Stimulated activated CD8-positive, alpha-beta memory T cell treated with anti-CD3 and anti-CD28 coated beads, Interleukin-12 subunit alpha, Interleukin-12 subunit beta, amount 100 ng/mL, for 24 hours (primary cell): Measurements from ENCODE around the gene CACNB4.
"Not testable (repeated sequence)": the region's sequence is repeated elsewhere in the genome, so short reads cannot be mapped to it uniquely, and the experiment has no call there.

Source experiments
- DNase-seq: peaks from one replicate; pipeline ENCODE4 v3.0.0-alpha.2; 2020; ENCODE audit errors: extremely low read depth

CACNB4 gene

DNA sequence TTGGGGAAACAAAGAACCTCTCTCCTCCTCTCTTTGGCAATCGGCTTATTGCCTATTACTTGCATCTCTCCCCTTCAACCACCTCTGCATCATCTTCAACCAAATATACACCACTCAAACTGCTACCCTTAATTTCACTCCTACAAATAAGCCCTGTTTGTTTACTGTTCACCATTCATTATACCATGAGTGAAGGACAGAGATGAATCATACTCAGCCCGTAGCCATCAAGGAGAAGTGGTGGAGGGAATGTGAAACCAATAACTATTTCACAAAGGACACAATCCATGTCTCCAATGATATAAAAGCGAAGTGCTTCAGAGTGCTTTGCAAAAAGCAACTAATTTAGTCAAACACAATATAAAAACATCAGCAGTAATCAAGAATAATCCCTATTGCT, 76.8 kb downstream of the CACNB4 start:
- DNase-seq: no peak

DNA sequence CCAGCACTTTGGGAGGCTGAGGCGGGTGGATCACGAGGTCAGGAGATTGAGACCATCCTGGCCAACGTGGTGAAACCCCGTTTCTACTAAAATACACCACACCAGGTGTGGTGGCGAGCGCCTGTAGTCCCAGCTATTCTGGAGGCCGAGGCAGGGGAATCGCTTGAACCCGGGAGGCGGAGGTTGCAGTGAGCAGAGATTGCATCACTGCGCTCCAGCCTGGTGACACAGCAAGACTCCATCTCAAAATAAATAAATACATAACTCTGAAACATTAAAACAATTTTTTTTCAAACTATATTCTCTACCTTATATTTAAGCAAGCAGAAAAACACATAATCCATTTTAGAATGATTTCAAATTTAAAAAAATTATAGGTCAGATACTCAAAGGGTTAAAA, 77.8 kb downstream of the CACNB4 start:
- DNase-seq: not testable (repeated sequence)

DNA sequence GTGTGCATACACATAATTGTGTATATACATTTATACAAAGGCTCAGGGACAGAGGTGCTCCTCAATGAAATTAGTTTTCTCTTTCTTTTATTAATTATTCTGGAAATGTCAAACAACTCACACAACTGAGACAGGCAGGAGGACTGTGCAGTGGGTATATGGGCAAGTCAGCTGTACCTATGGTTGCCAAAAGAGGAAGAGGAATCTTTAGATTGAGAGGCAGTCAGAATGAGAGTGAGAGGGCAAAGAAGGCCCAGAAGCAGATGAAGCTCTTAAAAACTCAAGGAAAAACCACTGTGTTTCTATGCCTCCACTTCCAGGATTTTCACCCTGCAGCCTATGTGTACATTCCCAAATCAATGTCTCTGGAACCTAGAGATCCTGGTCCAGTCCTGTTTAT, 79.1 kb downstream of the CACNB4 start:
- no peak for DNase-seq

DNA sequence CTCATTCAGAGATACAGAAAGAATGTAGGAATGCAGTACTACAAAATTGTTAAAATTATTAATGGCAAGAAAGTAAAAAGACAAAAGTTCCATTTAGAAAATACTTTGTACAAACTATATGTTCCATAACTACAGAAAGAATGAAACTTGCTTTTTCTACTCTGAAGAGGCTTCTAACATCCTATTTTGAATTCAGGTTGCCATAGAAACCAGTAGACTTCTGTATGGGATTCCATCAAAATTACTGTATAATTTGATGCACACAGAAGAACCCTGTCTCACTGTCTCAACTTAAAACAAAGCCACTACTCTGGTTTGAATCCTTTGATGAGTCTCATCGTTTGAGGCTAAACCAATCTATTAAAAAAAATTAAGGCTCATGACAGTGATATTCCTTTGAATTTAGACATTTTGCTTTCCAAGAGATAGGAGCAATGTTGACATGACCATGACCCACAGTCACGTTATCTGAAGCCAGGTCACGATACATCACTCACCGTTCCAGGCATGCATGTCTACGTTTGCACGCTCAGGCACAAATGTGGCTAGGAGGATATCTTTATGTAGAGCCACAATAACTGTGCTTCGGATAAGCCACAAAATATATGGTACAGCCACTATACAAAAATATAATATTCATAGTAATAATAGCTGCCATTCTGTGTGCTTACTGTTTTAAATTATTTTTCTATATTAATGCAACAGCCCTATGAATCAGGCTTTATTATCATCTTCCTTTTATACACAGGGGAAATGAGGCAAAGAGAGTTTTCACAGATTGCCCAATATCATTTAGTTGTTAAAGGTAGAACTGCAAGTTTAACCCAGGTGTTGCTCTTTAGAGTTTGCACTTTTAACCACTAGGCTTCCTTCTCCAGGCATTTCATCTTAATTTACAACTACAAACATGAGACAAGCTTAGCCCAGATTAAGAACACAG, 82.4 kb downstream of the CACNB4 start:
- DNase-seq: no peak

DNA sequence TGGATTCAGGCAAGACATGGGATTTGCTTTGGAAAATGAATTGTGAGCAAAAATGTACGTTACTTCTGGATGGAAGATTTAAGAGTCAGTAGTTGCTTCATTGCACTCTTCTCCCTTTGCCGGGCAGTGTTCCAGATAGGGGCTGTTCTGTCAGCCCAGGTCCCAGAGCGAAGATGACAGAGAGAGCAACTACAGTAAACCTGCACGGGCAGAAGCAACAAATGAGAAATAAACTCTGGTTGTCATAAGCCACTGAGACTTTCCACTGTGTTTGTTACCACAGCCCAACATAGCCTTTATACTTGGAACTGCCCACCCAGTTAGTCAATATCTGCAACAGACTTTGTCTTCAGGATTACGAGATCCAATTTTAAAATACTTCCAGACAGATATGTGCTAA, 83.3 kb downstream of the CACNB4 start:
- DNase-seq: no peak

DNA sequence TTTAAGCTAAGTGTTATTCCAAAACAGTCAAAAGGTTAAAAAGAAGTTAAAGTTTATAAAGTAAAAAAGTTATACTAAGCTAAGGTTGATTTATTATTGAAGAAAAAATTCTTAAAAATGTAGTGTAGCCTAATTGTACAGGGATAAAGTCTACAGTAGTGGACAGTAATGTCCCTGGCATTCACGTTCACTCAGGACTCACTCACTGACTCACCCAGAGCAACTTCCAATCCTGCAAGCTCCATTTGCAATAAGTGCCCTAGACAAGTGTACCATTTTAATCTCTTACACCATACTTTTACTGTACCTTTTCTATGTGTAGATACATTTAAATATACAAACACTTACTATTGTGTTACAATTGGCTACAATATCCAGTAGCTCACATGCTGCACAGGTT, 86.1 kb downstream of the CACNB4 start:
- DNase-seq: no peak

DNA sequence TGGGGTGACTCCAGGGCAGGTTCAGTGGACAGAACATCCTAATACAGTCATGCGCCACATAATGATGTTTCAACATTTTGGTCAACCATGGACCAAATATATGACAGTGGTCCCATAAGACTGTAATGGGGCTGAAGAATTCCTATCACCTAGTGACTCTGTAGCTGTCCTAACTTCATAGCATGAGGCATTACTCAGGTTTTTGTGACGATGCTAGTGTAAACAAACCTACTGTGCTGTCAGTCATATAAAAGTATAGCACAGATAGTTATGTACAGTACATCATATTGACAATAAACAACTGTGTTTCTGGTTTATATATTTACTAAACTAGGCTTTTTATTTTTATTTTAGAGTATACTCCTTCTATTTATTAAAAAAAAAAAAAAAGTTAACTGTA, 87.1 kb downstream of the CACNB4 start:
- no peak for DNase-seq

DNA sequence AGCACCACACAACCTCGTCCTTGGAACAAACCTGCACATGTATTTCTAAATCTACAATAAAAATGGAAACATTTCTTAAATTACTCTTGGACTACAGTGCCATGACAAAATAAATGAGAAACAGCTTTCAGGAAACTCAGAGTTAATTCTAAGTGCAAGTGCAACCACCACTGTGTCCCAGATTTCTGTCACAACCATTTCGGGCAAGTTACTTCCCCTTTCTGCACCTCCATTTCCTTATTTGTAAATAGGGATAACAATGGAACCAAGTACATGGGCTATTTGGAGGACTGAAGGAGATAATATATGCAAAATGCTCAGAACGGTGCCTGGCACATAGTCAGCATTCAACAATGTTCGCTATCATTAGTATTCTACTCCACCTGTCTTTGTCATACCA, 93.2 kb downstream of the CACNB4 start:
- no peak for DNase-seq

DNA sequence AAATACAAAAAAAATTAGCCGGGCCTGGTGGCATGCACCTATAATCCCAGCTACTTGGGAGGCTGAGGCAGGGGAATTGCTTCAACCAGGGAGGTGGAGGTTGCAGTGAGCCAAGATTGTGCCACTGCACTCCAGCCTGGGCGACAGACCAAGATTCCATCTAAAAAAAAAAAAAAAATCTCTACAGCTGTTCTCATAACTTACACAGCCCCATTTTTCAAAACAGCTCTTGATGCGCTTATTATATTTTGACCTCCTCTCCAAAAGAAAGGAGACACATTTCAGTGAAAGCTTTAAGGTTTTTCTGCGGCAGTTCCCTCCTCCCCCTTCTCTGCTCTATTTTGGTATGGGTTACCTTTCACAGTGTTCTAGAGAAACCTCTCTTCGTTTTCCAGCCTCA, 95.6 kb downstream of the CACNB4 start:
- DNase-seq: not testable (repeated sequence)

DNA sequence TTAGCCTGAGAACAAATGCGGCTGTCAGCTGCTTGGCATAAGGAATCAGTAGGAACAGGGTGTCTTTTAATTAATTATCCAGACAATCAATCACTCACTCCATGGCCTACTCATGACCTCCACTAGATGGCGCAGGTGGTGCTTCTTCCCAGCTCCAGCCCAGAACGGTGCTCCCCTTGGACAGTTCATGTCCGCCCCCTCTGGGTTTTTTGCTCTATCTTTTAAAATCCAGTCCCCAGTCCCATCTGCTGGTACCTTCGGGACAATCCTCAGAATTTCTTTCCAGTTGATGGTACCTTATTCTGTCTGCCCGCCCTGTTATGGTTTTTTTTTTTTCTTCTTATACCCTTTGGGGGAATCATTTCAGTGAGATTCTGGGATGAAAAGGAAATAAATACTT, 99.8 kb downstream of the CACNB4 start:
- no peak for DNase-seq

DNA sequence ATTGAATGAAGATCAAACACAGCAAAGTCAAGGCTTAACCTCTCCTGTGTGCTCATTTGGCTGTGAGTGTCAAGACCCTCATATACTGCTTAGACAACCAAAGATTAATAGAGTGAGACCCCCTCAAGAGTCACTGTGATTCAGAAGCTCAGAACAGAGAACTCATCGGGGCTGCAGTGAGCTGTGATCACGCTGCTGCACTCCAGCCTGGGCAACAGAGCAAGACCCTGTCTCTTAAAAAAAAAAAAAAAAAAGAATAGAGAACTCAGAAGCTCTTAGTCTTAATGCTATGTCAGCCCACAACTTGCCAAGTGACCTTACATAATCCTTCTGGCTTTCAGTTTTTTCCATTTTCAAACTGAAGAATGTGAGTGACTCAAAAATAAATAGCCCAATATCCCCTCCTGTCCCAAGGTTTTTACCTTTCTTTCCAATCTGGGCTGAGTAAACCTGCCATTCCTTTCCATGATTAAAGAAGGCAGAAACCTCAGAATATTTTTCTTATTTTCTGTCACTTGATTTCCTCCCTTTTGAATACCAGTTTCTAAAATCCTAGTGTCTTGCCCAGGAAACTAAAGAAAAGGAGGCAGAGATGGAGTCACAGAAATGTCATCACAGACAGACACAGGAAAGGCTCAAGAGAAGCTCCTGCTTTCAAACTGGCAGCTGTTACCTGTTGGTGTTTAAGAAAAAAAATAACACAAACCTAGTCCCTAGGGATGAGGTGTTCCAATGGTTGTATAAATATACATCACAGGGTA, 102.4 kb downstream of the CACNB4 start:
- no peak for DNase-seq

DNA sequence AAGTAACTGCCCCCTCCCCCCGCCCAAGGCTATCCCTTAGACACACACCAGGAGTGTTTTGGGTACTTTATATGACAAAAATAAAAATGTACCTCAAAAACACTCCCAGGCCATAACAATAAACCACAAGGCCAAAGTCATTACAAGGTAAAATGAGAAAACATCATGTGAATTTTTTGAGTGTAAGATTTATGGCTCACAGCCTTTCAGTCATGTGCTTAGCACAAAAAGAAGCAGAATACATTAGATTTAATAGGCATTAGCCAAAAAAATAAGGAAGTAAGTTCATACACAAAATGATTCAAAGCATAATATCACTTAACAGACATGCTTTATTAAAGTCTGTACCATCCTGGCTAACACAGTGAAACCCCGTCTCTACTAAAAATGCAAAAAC, 103.7 kb downstream of the CACNB4 start:
- no peak for DNase-seq

DNA sequence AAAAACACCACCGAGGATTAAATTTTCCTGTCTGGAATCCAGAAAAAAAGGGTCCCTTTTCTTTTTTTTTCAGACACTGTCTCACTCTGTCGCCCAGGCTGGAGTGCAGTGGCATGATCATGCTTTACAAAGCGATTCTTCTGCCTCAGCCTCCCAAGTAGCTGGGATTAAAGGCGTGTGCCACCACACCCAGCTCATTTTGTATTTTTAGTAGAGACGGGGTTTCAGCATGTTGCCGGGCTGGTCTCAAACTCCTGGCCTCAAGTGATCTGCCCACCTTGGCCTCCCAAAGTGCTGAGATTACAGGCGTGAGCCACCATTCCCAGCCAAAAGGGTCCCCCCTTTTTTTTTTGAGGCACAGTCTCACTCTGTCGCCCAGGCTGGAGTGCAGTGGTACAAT, 104.7 kb downstream of the CACNB4 start:
- not testable (repeated sequence) for DNase-seq

DNA sequence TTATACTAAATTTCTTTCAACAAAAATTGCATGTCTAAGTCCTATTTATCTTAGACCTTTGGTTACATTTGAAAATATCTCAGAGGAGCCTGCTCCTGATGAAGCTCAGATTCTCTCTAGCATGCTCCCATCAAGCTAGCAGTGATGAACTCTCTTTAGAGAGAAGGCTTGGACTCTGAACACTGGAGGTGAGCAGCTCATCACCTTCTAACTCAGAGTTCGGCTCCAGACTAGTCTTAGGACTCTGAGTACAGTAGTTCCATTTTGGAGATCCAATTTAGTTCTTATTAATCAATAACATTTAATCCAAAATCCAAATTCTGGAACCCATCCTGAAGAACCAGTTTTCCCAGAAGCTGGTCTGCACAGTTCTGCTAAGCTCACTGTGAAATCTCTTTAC, 107.8 kb downstream of the CACNB4 start:
- no peak for DNase-seq

DNA sequence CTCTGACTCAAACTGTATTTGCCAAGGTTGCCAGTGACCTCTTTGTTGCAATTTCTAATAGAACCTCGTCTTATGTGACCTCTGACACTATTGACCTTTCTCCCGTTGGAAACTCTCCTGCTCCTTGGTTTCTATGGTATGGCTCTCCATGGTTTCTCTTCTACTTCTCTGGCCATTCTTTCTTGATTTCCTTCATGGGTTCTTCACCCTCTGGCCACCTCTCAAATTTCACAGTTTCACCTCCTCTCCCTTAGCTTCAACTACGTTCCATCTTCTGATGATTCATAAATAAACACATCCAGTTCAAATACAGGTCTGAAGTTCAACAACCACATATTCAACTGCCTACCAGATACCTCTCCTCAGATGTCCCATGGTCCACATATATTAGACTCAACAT, 109.5 kb downstream of the CACNB4 start:
- DNase-seq: no peak

DNA sequence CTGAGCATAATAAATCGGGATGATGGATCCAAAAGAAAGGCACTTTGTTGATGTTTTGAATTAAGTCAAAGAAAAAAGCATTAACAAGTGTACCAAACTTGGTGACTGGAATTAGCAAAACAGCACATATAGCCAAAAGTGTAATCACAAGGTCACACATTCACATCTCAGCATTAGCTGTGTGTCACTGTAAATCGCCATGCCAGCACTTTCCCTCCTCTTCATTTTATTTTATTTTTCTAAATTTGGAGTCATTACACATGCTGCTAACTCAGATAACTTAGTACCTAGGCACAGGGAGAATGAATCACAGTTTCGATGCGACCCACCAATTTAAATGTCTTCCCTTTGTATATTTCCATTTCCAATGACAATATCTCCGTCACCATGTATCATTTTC, 111.4 kb downstream of the CACNB4 start:
- no peak for DNase-seq

DNA sequence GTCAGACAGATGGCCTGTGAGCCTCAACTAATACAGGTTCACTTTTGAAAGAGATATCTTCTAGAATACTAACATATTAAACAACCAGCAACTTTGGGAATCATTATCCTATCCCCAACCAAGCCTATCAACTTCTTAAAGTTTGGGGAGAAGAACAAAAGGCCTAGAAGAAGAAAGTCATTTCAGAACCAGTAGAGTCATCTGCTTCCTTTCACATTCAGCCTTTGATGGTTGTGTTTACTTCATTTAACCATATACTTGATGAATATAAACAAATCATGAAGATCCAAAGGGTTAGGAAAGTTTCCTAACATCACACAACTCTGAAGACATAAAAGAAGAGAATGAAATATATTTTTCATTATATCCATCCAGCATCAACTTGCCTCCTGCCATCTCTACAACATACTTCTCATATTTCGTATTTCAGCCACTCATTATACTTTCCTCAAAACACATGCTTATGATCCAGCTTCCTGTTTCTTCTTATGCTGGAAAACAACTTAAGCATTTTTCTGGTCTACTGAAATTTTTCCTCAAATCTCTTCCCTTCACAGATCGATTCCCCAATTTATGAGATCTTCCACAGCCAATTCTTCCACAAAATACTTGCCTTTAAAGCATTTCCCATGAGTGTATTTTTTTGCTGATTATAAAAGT, 114.3 kb downstream of the CACNB4 start:
- no peak for DNase-seq

DNA sequence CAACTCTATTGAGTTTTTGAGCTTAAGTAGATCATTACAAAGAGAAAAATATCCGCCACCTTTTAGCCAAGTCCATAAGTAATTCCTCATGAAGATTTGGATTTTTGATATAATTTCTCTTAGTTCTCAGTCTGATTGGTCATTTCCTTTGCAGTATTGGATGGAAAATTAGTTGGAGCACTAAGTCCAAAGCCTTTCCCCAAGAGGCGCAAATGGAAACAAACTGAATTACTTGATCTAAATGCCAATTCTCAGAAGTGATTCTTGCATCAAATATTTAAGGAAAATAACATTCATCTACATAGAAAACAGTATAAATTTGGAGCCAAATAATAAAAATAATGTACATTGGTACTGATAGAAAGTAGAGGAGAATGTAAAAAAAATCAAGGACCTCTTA, 115.6 kb downstream of the CACNB4 start:
- no peak for DNase-seq

DNA sequence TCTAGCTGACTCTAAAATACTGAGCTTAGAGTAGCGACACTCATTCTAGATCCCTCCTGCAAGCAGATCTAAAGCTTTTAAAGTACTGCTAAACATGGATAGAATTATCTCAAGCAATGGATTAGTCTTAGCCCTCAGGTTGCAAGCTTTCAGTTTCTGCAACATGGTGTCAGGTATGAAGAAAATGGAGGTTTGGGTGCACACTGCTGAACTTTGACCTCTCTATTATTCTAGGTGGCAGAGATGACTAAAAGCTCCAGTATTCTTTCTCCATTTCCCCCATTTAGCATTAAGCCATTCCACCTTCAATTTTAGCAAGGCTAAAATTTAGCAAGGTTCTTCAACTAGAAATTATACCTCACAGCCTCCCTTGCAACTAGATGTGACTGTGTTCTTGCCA, 117.0 kb downstream of the CACNB4 start:
- DNase-seq: no peak

DNA sequence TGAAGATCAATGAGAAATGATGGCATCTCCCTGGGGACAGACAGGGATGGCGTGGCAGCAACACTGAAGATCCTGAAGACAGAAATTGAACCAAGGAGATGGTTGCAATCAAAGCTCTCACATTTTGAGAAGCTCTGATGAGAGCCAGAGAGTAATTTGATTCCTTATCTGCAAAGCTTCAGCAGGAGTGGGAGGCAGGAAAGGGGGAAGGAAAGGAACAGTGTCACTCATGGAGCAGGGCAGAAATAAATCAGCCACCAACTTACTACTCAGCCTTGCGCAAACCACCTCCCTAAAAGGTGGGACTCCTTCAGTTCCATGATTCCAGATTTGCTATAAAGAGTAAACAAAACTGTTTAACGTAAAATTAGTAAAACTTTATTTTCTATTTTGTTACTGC, 119.2 kb downstream of the CACNB4 start:
- DNase-seq: no peak

DNA sequence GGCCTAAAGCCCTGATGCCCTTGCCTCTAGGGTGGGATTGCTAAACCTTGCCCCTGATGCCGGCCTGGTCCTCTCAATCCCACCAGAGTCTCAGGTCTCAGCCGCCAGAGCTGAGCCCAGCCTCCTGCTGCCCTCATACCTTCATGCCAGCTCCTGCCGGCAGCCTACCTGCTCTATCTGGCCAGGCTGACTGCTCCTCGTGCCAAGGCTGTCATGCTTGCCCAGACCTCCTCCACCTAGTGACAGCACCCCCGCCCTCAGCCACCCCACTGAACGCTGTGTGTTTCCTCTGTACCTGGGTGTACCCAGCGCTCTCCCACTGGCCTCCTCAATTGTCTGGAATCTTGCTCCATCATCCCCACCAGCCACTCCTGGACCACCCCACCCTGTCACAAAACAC, 120.1 kb downstream of the CACNB4 start:
- no peak for DNase-seq

DNA sequence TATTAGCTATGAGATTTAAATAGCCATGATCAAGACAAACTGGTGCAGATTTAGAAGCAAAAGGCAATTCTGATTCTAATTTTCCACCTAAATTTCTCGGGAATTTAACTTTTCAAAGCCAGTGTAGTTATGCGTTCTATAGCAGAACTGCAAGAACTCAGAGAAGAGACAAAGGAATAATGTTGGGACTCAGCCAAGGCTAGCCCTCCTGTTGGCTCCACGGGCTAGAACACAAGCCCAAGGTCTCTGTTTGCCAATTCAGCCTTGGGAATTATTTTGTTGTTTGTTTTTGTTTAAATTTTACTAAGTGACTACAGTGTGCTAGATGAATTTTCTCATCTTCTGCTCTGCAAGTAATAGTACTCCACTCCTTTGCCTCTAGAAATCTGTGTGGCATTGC, 121.2 kb downstream of the CACNB4 start:
- no peak for DNase-seq

DNA sequence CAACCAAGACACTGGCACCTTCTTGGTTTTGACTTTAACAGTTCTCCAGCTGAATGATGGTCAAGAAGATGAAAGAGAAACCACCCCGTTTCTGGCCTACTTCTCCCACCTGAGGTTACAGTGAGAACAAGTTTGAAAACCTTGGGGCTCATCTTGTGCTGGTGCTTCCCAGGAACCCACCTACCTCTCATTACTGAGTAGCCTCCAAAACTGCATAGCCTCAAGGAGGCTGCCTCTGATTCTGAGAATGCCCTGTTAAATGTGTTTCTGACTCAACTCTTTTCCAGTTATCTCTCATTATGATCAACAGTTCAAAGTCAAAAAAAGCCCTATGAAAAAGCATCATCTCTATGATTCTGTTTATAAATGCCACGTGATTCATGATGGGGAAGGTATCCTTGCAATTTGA, 121.9 kb downstream of the CACNB4 start:
- no peak for DNase-seq
